Transverse colon (tissue), 4 donors: Measurements from ENCODE around the gene TOMM20.

Experiments
- CTCF ChIP-seq, 5 experiments: fragments of 200-600 bp in 3 of 5; fragments of 450-650 bp in 2 of 5; sonication (generic) in 3 of 5; IDR thresholded peaks; 1 replicate in 2 of 5; 2 replicates in 3 of 5; pipeline ENCODE4 v1.5.1; 2016 to 2017; ENCODE audit warnings: antibody characterized with exemption in 5 of 5, inconsistent platforms in 3 of 5, mild to moderate bottlenecking in 2 of 5, moderate library complexity in 1 of 5
- EP300 ChIP-seq: sonication (generic); formaldehyde crosslinking; IDR thresholded peaks from one replicate; pipeline ENCODE4 v1.6.1; 2017; ENCODE audit warnings: antibody characterized with exemption, low read depth
- POLR2A ChIP-seq: fragments of 450-650 bp; IDR thresholded peaks from one replicate; pipeline ENCODE4 v1.6.1; 2016; ENCODE audit warnings: antibody characterized with exemption, mild to moderate bottlenecking, moderate library complexity
- POLR2AphosphoS5 ChIP-seq, 3 donors: sonication (generic); formaldehyde crosslinking; IDR thresholded peaks; one replicate each; pipeline ENCODE4 v1.6.1; 2016; ENCODE audit warnings: antibody characterized with exemption in 3 of 3

- TF ChIP-seq CTCF (IDR thresholded peaks at IDR 0.05) (no peak), POLR2A (no peak), POLR2AphosphoS5 (IDR thresholded peaks at IDR 0.05) (no peak), EP300 (no peak)
Measured at GRCh38 chr1:235133086-235133485, 4.4 kb upstream of the TOMM20 start.
